Measurements from ENCODE around the gene ENAH.

GRCh38 chr1:225664762-225665161, 11.8 kb upstream of the ENAH start:
- no peak for TF ChIP-seq CTCF (IDR thresholded peaks at IDR 0.05 in 2 of 3, conservative IDR thresholded peaks at IDR 0.05 in 1 of 3; ENCODE audit: borderline replicate concordance in 1 of 3, insufficient read depth in 1 of 3, low read depth in 2 of 3, low read length in 2 of 3)
- no peak for TF ChIP-seq EZH2 (IDR thresholded peaks at IDR 0.05)
- TF ChIP-seq POLR2A (IDR thresholded peaks at IDR 0.05; ENCODE audit: borderline replicate concordance, extremely low read depth, insufficient read depth, insufficient read length): no peak
- TF ChIP-seq MAX (IDR thresholded peaks at IDR 0.05): no peak
- no peak for TF ChIP-seq POLR2AphosphoS5 (IDR thresholded peaks at IDR 0.05; ENCODE audit: low read depth, low read length)
- TF ChIP-seq TCF7L2 (IDR thresholded peaks at IDR 0.05; ENCODE audit: borderline replicate concordance, extremely low read depth, insufficient read depth, insufficient read length): no peak
- no peak for TF ChIP-seq YY1 (IDR thresholded peaks at IDR 0.05; ENCODE audit: extremely low read depth, insufficient replicate concordance, low read depth, low read length)
- TF ChIP-seq REST (IDR thresholded peaks at IDR 0.05; ENCODE audit: low read depth): no peak
- no peak for TF ChIP-seq EGR1 (IDR thresholded peaks at IDR 0.05; ENCODE audit: low read depth)
- no peak for TF ChIP-seq JUND (IDR thresholded peaks at IDR 0.05)
- TF ChIP-seq EZH2phosphoT487 (IDR thresholded peaks at IDR 0.05; ENCODE audit: borderline replicate concordance): no peak
- no peak for TF ChIP-seq CEBPB (IDR thresholded peaks at IDR 0.05; ENCODE audit: low read depth)
